Uterus (tissue), 4 donors: Measurements from ENCODE around the gene MAT2A. TPM values are rescaled to one million over a fixed set of nuclear protein-coding genes. Genes with fewer than 3 reads are reported as not detected.

ENCODE experiments used
- DNase-seq, 2 donors: peaks; one replicate each; pipeline ENCODE4 v3.0.0-alpha.2; 2019 to 2020
- H3K27ac ChIP-seq, 2 donors: fragments of 200-600 bp; sonication (generic); 1 replicate in 1 of 2; 2 replicates in 1 of 2; pipeline ENCODE4 v1.5.1; 2016 to 2018
- H3K27me3 ChIP-seq, 2 donors: fragments of 200-600 bp; sonication (generic); one replicate each; pipeline ENCODE4 v1.5.1; 2018 to 2019; ENCODE audit warnings: control low read depth in 1 of 2
- H3K36me3 ChIP-seq, 2 donors: fragments of 200-600 bp; sonication (generic); one replicate each; pipeline ENCODE4 v1.5.1; 2019; ENCODE audit warnings: control low read depth in 1 of 2
- H3K4me1 ChIP-seq, 2 donors: fragments of 200-600 bp; sonication (generic); one replicate each; pipeline ENCODE4 v1.5.1; 2018 to 2019; ENCODE audit warnings: control low read depth in 1 of 2
- H3K4me3 ChIP-seq, 2 donors: fragments of 200-600 bp; sonication (generic); 1 replicate in 1 of 2; 2 replicates in 1 of 2; pipeline ENCODE4 v1.5.1; 2018 to 2019; ENCODE audit warnings: mild to moderate bottlenecking in 1 of 2
- H3K9me3 ChIP-seq, 2 donors: fragments of 200-600 bp; sonication (generic); one replicate each; pipeline ENCODE4 v1.5.1; 2019; ENCODE audit warnings: control low read depth in 1 of 2
- CTCF ChIP-seq, 4 experiments: fragments of 200-600 bp in 2 of 4; fragments of 450-650 bp in 2 of 4; sonication (generic) in 2 of 4; IDR thresholded peaks; one replicate each; pipeline ENCODE4 v1.5.1; 2016 to 2019; ENCODE audit warnings: antibody characterized with exemption in 4 of 4, mild to moderate bottlenecking in 2 of 4, moderate library complexity in 1 of 4
- POLR2A ChIP-seq, 2 donors: fragments of 450-650 bp; IDR thresholded peaks; one replicate each; pipeline ENCODE4 v1.6.1; 2016; ENCODE audit warnings: antibody characterized with exemption in 2 of 2, mild to moderate bottlenecking in 1 of 2, moderate library complexity in 1 of 2
- intact Hi-C: fragments of 100-400 bp; cut with DNase I; formaldehyde crosslinking; loops from one replicate; pipeline ENCODE4 v1.15.1; 2023; ENCODE audit warnings: low total_unique reads
- total RNA-seq, 4 donors: library from RNA; depleted of rRNA in 3 of 4; stranded (reverse); fragments of >200 nt in 3 of 4; gene quantifications; one replicate each; pipeline versions ENCODE4 v1.1.0 to v1.2.4, GENCODE V29; 2014 to 2023
- donor health status: DM: yes; HTN: yes; CAD: no.

The MAT2A gene
- total RNA-seq = 100 to 1,000 TPM in 3 of 4 donors, 10 to 100 TPM in 1; 77.1 to 249 (median 108) TPM

GRCh38 chr2:85538507-85539360, at the start of gene MAT2A:
MAT2A (plus strand) TSS chr2:85539168; CDS start chr2:85539288, 120 bp downstream.
- peak; percentile 94 to 96 for DNase-seq
- no peaks in the 10 kb centered on the region for H3K9me3 ChIP-seq
- peak; percentile 77 to 99 for TF ChIP-seq POLR2A (IDR thresholded peaks at IDR 0.05)
- TF ChIP-seq CTCF (IDR thresholded peaks at IDR 0.05) = peak; percentile 62 to 88 (median 68)
- peaks cover 0 to 11% of the 10 kb centered on the region in 2 donors for H3K4me1 ChIP-seq
- H3K27me3 ChIP-seq = no peaks in the 10 kb centered on the region
- H3K27ac ChIP-seq = peak within 1 kb of the TSS; percentile 97 to 100
- intact Hi-C loops = no loop called here
- H3K36me3 ChIP-seq = no peaks in the 10 kb centered on the region
- peak within 1 kb of the TSS; percentile 68 to 78 for H3K4me3 ChIP-seq

GRCh38 chr2:85490861-85491755, 47.9 kb upstream of the MAT2A start:
- TF ChIP-seq CTCF (IDR thresholded peaks at IDR 0.05) (no peak), POLR2A (IDR thresholded peaks at IDR 0.05) (no peak)
- Histone ChIP-seq H3K27ac (no peak overlapping the region), H3K9me3 (no peaks in the 10 kb centered on the region), H3K36me3 (no peaks in the 10 kb centered on the region), H3K27me3 (no peaks in the 10 kb centered on the region), H3K4me1 (no peaks in the 10 kb centered on the region), H3K4me3 (no peak overlapping the region)
- intact Hi-C loops = no loop called here
- DNase-seq = no peak

GRCh38 chr2:85496436-85496835, 42.5 kb upstream of the MAT2A start:
- H3K36me3 ChIP-seq = no peaks in the 10 kb centered on the region
- no peak for DNase-seq
- no peaks in the 10 kb centered on the region for H3K27me3 ChIP-seq
- no peaks in the 10 kb centered on the region for H3K9me3 ChIP-seq
- TF ChIP-seq POLR2A (IDR thresholded peaks at IDR 0.05) = no peak
- no peak for TF ChIP-seq CTCF (IDR thresholded peaks at IDR 0.05)
- no peak overlapping the region for H3K27ac ChIP-seq
- no peak overlapping the region for H3K4me3 ChIP-seq
- H3K4me1 ChIP-seq = no peaks in the 10 kb centered on the region
- intact Hi-C loops = no loop called here

- Histone ChIP-seq H3K4me1 (no peaks in the 10 kb centered on the region), H3K27me3 (no peaks in the 10 kb centered on the region), H3K4me3 (no peak overlapping the region), H3K27ac (no peak overlapping the region), H3K36me3 (no peaks in the 10 kb centered on the region), H3K9me3 (no peaks in the 10 kb centered on the region)
- no peak for DNase-seq
- TF ChIP-seq CTCF (IDR thresholded peaks at IDR 0.05) (no peak), POLR2A (IDR thresholded peaks at IDR 0.05) (no peak)
- intact Hi-C loops = no loop called here
Observed at GRCh38 chr2:85497944-85498630, 40.9 kb upstream of the MAT2A start.
